COLO668 (cell line): ENCODE results near the gene RAB34.
"Not testable (repeated sequence)": the region's sequence is repeated elsewhere in the genome, so short reads cannot be mapped to it uniquely, and the experiment has no call there.

Source experiments
- DNase-seq: peaks from one replicate; lab custom pipeline; 2025; ENCODE audit not compliant: unreplicated experiment; lab: John Stamatoyannopoulos, UW

Gene RAB34

DNA sequence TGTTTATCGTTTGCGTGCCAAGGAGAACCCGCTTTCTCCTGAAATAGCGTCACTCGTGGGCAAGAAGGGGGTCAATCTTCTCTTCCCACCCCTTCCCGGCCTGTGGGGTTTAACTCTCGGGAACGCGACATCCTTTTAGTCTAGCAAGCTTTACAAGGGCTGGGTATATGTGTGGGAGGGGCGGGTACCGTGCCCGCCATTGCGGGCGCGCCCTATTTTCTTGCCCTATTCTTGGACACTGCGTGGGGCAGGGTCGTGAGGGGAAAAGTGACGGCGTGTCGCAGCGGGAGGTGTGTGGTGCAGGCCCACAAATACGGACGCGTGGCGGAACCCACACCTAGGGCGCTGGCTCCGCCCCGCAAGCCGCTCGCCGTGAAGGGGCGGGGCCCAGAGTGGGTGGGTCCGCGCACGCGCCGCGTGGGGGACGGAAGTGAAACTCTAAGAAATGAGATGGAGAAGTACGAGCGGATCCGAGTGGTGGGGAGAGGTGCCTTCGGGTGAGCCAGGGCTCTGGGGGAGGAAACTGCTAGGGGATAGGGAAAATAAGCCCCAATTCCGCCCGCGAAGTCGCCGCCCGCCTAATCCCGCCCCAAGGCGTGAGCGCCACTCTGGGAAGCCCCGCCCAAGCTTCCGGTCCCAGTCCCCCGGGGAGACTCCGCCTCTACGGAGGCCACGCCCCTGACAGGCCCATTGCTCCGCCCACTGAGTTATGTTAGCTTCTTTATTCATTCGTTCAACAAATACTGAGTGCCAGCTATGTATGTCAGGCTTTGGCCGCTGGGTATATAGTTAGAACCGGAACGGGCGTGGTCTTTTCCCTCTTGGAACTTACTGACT is 10.9 kb upstream of the RAB34 start, which contains the start of gene NEK8:
NEK8 (plus strand) TSS at position 425 of the 837 bp plus-strand sequence; CDS start at position 451, 26 bp downstream.
- DNase-seq: peak; percentile 86

DNA sequence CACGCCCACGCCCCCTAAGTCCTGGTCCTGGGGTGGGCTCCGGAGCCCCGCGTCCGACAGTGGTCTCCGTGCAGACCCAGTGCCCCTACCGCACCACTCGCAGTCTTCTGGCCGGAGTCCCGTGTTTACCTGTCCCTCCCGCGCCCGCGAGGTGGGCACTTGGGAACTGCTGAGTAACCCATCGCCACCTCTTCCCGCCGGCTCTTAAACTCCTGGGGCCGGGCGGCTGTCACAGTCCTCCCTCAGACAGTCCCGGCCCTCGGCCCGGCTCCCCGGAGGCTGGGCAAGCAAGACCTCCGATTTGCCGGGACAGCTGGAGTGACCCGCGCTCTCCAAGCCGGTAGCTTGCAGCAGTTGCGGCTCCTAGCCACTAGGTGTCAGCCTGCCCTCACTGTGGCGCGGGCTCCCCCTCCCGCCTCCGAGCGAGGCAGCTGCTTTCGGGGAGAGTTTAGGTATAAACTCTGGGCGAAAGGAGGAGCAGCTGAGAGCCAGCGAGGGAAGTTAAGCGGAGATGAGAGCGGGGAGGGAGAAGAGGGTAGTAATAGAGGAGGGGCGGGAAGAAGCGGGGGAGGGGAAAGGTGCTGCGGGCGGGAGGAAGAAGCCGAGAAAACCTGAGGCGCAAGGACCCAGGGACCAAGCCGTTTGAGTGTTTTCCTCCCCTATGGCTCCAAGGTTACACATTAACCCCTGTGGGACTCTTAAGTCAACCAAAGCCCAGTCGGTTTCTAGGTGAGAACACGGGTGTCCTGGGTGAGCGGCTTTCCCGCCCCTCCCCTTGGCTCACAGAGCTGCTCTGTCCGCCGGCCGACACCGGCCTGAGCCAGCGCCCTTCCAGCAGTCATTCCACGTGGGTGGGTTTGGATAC is 9.2 kb upstream of the RAB34 start:
- DNase-seq: peak; percentile 87

DNA sequence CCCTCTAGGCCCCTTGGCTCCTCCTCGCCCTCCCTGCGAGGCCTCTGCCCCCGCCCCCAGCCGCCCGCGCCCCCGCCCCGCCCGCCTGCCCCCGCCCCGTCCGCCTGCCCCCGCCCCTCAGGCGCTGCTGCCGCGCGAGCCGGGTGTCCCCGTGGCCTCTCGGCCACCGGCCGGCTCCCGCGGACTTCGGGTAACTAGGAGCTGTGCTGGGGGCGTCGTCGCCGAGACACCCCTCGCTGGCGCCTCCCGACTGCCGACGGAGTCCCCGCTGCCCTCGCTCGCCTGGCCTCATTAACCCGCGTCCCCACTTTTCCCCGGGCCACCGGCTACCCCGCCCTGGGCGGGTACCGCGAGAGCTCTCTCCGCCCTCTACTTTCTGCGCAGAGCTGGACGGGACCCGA is 8.6 kb upstream of the RAB34 start, which contains the start of gene TLCD1:
TLCD1 (minus strand) TSS at position 8 of the 401 bp plus-strand sequence. CDS start 136 bp downstream, outside the sequence.
- peak; percentile 77 for DNase-seq

DNA sequence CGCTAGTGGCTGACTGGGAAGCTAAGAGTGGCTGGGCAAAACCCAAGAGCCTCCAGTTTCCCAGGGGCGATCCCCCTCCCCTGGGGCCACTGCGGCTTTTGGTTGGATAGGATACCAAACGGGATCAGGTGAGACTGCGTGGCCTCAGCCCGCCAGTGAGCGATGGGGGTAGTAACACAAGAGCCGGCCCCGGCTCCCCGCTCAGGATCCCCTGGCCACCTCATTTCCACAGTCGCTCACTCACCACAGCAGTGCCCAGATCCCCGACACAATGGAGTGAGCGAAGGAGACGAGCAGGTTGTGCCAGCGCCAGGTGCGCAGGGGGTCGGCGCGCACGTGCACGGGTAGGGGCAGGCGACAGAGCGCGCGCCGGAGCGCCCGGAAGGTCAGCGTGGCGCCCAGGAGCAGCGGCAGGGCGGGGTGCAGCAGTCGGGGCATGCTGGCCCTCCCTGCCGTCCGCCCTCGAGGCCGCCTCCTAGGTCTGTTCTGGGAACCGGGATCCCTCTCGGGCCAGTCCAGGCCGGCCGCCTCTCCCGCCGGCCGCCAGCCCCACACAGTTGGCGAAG is 8.1 kb upstream of the RAB34 start:
- DNase-seq: peak; percentile 84

DNA sequence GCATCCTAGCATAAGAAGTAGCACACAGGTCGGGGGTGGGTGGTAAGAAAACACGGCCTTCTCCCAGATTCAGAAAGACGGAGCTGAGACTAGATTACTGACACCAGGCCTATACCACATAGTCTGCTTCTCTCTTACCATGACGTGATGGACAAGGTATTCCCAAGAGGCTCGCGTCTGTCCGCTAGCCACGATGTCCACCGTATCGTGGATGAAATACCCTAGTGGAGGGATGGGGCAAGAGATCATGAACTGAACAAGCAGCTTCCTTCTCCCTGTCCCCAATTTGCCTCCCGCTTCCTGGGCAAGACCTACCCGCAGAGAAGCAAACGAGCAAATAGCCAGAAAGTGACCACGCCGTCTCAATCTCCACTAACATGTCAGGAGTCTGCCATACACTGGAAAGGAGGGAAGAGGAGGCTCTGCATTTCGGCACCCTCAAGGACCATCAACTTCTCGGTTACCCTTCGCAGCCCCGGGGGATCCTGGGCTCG is 7.5 kb upstream of the RAB34 start:
- peak; percentile 43 for DNase-seq

DNA sequence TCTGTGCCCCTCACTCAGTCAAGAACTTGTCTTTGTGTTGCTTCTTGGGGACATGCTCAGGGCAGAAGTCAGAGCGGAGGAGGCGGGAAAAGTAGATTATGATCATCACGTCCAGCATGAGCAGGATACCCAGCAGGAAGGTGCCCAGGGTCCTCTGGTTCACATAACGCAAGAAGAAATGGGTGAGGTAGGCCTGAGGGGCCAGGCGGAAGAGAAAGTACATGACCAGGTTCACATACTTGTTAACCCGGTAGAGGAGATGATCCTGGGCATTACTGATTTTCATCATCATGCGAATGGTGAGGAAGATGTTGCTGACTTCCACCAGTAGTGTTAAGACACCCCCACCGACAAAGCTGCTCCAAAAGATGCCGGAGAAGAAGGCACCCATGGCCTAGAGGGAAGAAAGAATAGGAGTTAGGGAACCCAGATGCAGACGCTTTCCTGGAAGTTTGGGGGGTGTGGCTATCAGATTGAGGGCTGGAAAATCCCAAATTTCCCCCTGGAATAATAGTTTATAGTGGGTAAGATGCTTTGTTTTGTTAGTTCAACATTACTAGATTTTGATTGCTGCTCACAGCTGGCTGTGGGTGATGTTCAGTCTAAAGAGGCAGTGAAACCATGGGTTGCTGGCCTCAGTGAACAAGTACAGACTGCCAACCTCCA is 7.0 kb upstream of the RAB34 start:
- no peak for DNase-seq

DNA sequence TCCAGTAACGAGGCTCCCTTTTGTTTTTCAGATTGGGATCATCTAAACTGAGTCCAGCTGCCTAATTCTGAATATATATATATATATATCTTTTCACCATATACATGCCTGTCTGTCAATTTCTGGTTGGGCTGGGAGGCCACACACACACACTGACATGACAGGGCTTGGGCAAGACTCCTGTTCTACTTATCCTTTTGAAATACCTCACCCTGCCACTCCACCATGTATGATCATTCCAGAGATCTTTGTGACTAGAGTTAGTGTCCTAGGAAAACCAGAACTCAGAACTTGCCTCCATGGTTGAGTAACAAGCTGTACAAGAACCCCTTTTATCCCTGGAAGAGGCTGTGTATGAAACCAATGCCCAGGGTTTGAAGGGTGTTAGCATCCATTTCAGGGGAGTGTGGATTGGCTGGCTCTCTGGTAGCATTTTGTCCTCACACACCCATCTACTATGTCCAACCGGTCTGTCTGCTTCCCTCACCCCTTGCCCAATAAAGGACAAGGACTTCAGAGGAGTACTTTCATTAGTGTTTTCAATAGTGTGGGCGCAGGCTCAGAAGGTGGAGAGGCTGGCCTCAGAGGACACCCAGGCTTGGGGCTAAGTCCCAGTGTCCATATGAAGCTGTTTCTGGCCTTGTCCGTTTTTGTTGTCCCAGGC is 6.3 kb upstream of the RAB34 start:
- not testable (repeated sequence) for DNase-seq

DNA sequence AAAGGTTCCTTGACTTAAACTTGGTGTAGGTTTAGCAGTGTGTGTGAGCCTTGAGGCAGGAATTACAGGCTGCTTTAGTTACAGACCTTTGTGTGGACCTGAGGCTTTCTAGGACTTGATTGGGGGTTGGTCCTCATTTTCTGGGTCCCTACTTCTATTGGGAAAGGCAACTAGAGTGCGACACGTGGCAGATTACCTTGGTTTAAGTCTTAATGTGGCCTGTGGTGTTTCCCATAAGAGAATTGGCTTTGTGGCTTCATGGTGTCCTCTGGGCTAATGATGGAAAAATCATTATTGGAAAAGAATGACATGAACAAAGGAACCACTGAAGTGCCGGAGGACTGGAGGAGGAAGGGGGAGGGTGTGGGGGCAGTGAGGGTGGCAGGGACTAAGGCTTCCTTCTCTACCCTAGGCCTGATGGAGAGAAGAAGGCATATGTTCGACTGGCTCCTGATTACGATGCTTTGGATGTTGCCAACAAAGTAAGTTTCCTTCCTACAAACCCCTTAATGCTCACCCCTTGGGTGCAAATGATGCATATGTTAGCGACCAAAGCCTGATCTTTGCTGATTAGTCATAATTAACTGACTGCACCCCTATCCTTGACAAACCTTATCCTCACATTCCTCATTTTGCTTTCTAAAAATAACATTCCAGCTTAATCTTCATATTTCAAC is 5.6 kb upstream of the RAB34 start:
- DNase-seq: no peak

DNA sequence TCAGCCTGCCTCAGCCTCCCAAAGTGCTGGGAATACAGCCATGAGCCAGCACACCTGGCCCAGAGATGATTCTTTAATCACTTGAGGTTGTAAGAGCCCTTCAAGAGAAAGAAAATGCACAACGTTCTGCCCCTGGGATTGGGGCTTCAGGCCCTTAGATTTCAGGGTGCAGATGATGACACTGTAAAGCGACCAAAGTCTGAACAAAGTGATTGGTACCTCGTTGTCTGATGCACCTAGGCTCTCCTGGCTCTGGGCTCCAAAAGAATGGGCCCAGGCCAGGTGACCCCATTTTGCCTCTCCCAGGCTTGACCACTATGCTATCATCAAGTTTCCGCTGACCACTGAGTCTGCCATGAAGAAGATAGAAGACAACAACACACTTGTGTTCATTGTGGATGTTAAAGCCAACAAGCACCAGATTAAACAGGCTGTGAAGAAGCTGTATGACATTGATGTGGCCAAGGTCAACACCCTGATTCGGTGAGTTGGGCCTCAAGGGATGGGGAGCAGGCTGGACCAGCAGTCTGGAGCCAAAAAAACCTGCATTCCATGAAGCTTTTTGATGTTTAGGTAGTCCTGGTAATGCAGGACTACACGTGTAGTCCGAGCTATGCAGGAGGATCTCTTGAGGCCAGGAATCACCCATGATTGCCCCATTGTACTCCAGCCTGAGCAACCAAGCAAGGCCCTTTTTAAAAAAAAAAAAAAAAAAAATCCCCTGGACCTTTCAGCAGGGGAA is 4.9 kb upstream of the RAB34 start:
- no peak for DNase-seq

DNA sequence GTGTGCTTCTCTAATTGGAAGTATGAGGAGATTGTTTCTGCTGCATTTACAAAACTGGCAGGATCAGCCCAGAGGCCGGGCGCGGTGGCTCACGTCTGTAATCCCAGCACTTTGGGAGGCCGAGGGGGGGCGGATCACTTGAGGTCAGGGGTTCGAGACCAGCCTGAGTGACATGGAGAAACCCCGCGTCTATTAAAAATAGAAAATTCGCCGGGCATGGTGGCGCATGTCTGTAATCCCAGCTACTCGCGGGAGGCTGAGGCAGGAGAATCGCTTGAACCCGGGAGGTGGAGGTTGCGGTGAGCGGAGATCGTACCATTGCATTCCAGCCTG is 3.3 kb upstream of the RAB34 start:
- DNase-seq: not testable (repeated sequence)

DNA sequence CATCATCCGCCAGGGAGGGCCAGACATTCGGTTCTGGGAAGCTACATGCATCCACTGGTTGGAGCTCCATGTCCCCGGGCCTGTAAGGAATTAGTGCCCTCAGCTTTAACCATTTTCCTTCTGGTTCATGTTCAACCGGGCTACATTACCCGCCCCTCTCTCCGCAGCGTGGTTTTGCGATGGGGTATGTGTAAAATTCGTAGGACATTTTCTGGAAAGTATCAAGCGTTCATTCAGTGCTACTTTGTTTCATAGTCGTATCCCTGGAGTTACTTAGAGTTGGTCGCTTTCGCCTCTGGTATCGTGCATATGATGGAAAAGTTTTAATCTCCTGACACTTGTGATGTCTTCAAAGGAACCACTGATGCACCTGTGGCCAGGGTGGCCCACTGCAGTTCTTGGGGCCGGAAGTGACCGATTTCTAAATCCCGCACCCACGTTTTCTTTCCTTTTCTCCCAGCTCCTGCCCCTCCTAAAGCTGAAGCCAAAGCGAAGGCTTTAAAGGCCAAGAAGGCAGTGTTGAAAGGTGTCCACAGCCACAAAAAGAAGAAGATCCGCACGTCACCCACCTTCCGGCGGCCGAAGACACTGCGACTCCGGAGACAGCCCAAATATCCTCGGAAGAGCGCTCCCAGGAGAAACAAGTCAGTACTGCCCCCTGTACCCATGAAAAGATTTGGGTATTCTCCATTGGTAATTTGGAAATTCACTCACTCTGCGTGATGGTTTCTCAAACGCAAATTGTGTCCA is 2.8 kb upstream of the RAB34 start:
- DNase-seq: peak; percentile 17

DNA sequence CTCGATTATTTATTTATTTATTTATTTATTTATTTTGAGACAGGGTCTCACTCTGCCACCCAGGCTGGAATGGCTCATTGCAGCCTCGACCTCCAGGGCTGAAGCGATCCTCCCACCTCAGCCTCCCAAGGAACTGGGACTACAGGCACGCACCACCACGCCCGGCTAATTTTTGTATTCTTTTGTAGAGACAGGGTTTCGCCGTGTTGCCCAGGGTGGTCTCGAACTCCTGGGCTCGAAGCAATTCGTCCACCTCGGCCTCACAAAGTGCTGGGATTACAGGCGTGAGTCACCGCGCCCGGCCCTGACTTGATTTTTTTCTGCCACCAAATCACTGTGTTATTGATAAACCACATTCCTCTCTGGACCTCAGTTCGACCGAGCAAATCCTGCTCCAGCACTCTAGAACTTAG is 1.4 kb upstream of the RAB34 start:
- no peak for DNase-seq

DNA sequence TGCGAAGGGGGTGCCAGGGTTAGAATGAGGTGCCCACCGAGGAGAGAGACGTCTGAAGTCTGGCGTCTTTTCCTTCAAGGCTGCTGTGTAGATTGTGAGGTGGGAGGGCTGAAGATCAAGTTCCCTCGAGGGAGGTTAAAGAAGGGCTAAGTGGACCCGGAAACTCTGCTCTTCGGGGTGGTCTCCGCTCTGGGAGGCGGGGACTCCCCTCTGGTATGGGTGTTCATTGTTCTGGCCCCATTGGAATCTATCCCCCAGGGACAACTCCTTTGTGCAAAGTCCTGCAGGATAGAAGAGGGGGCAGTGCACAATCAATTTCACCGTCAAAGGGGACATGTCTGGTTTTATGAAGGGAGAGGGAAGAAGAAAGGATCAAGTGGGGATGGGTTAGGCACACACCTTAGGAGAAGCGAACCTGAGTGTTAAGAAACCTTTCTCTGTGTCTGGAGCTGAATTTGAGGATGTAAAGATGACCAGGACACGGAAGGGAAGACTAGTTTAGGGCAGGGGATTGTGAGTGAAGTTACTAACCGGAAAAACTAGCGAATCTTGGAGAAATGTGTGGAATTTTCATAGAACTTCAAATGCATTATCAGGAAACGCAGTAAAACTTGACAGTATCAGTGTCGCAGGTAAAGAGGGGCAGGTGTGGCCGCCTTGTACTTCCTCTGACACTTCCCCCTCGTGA is 809 bp upstream of the RAB34 start:
- DNase-seq: no peak

DNA sequence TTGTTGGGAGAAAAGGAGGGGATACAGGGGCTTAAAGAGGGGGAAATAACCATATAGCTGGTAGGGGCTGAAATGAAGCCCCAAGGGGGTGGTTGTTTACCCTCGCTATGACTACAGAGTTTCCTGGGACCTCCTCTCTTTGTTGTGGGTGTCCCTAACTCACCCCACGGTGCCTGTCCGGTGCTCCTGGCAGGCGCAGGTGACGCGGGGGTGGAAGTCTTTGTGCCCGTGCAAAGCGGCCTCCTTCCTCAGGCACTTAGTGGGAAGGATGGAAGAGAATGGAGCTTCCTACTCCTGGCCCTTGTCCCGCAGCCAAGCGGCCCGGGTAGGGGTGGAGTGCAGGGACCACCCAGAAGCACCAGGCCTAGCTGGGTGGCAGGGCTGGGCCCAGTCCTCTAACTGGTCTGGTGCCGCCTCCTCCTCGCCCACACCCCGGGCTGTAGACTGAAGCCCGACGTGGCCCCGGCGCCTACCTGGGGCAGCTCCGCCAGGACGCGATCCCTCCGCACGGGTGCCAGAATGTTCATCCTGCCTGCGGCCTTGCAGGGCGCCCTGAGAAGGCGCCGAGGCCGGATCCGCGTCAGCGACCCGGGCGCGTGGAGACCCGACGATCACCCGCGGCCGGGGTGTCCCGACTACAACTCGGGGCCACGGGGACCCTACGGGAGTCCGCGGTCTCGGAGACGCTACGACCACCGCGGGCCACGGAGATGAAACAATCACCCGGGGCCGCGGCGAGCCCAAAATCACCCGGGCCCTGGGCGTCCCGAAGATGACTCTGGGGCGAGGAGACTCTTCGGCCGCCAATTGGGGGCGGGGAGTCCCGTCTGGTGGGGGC is 709 bp downstream of the RAB34 start:
- DNase-seq: no peak

DNA sequence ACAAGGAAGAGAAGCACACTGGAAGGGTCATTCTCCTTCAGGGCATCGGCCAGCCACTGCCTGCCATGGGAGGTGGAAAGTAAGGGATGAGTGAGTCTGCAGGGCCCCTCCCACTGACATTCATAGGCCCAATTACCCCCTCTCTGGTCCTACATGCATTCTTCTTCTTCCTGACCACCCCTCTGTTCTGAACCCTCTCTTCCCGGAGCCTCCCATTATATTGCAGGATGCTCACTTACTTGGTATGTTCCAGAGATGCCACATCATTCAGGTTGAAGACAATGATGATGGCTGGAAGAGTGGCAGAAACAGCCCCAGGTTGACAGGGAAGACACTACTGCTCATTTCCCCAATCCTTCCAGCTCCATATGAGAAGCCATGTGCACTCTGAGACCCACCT is 2.5 kb downstream of the RAB34 start:
- DNase-seq: no peak

DNA sequence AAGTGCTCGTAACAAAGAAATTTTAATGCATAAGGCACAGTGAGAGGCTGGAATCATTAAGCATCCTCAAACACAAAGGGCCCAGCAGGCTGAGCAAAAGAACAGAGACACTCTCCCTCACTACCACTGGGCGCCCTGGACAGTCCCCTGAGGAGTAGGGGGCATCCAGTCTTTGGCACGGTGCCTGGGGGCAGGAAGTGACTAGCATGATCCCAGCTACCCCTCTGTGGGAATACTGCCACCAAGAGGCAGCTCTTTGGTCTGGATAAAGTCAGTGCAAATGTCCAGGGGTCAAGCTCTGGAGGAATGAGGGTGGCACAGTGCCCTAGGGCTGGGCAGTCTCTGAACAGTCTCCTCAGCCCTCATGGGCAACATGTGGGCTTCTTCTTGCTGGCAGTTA is 3.4 kb downstream of the RAB34 start:
- DNase-seq: no peak
